Measurements from ENCODE around the gene RMND5A.

RMND5A gene

GRCh38 chr2:86769838-86770237, 49.7 kb downstream of the RMND5A start:
- no peak for DNase-seq

GRCh38 chr2:86770816-86771301, 50.8 kb downstream of the RMND5A start:
- DNase-seq, result no peak

- DNase-seq, result no peak
These were observed 52.5 kb downstream of the RMND5A start for GRCh38 chr2:86772611-86773010.

- no peak for DNase-seq
These were observed 54.8 kb downstream of the RMND5A start for GRCh38 chr2:86774862-86775261.

- DNase-seq, result no peak
These were observed 55.2 kb downstream of the RMND5A start for GRCh38 chr2:86775338-86775737.

- DNase-seq, result no peak
These were observed 56.4 kb downstream of the RMND5A start for GRCh38 chr2:86776532-86776931.

- no peak for DNase-seq
These were observed 58.9 kb downstream of the RMND5A start for GRCh38 chr2:86778957-86779356.

GRCh38 chr2:86779971-86780370, 59.9 kb downstream of the RMND5A start:
- DNase-seq, result no peak

- DNase-seq, result no peak
These were observed 61.3 kb downstream of the RMND5A start for GRCh38 chr2:86781363-86781762.

- no peak for DNase-seq
These were observed 62.7 kb downstream of the RMND5A start for GRCh38 chr2:86782748-86783147.

GRCh38 chr2:86783615-86784339, 63.7 kb downstream of the RMND5A start:
- no peak for DNase-seq

- no peak for DNase-seq
These were observed 65.4 kb downstream of the RMND5A start for GRCh38 chr2:86785456-86785855.

GRCh38 chr2:86786001-86786536, 66.0 kb downstream of the RMND5A start:
- DNase-seq, result no peak

GRCh38 chr2:86787736-86788135, 67.6 kb downstream of the RMND5A start:
- no peak for DNase-seq

- DNase-seq, result no peak
These were observed 68.1 kb downstream of the RMND5A start for GRCh38 chr2:86788165-86788564.

GRCh38 chr2:86788881-86789686, 69.0 kb downstream of the RMND5A start:
- DNase-seq, result no peak

GRCh38 chr2:86789687-86790133, 69.6 kb downstream of the RMND5A start:
- DNase-seq, result no peak

- DNase-seq, result no peak
These were observed 70.1 kb downstream of the RMND5A start for GRCh38 chr2:86790134-86790675.

GRCh38 chr2:86790676-86791572, 70.8 kb downstream of the RMND5A start, which contains the start of gene CD8A:
CD8A (minus strand) TSS chr2:86790913; CDS start chr2:86790825, 88 bp downstream.
- no peak for DNase-seq

GRCh38 chr2:86791573-86791972, 71.5 kb downstream of the RMND5A start:
- no peak for DNase-seq

GRCh38 chr2:86793752-86794151, 73.7 kb downstream of the RMND5A start:
- DNase-seq, result no peak

GRCh38 chr2:86794861-86795260, 74.8 kb downstream of the RMND5A start:
- DNase-seq, result no peak
